ENCODE results near the gene ACKR3. TPM values are rescaled to one million over a fixed set of nuclear protein-coding genes. Genes with fewer than 3 reads are reported as not detected.

Gene ACKR3
- total RNA-seq, 2 experiments from 2014 or later = 0.61 to 0.74 TPM

- no peaks in the 10 kb centered on the region for H3K9me3 Mint-ChIP-seq
- H3K4me1 Mint-ChIP-seq (ENCODE audit: low read depth) = peaks cover 68% of the 10 kb centered on the region
- H3K4me3 ChIP-seq (ENCODE audit: low read length) = no peak overlapping the region
- H3K4me3 Mint-ChIP-seq = no peak overlapping the region
- intact Hi-C loops (cut with DNase I, micrococcal nuclease) = no loop called here
- peaks cover 14% of the 10 kb centered on the region for H3K36me3 ChIP-seq (ENCODE audit: insufficient read depth, low read length)
- TF ChIP-seq CTCF (IDR thresholded peaks at IDR 0.05) = no peak
- peaks cover 11 to 12% of the 10 kb centered on the region in 2 experiments for H3K9me3 ChIP-seq (ENCODE audit: control insufficient read depth in 1 of 2, insufficient read depth in 1 of 2, low read length in 2 of 2)
- peaks cover 45% of the 10 kb centered on the region for H3K36me3 Mint-ChIP-seq (ENCODE audit: low read depth)
- no peak overlapping the region for H3K27ac ChIP-seq (ENCODE audit: low read depth in 1 of 2, low read length in 2 of 2)
- H3K27ac Mint-ChIP-seq = no peak overlapping the region
- no peak for ATAC-seq (ENCODE audit: poor library complexity)
- peaks cover 39% of the 10 kb centered on the region for H3K4me1 ChIP-seq (ENCODE audit: insufficient read depth, low read length)
- ChIA-PET POLR2A (no interaction called here), CTCF (no interaction called here)
- no peaks in the 10 kb centered on the region for H3K27me3 Mint-ChIP-seq
- DNase-seq = no peak
- no peaks in the 10 kb centered on the region for H3K27me3 ChIP-seq (ENCODE audit: control insufficient read depth in 1 of 2, insufficient read depth in 2 of 2, low read length in 2 of 2)
These were observed 12.2 kb upstream of the ACKR3 start for GRCh38 chr2:236557306-236558030.

GRCh38 chr2:236558036-236558435 is 11.6 kb upstream of the ACKR3 start:
- H3K4me1 Mint-ChIP-seq (ENCODE audit: low read depth) = peaks cover 65% of the 10 kb centered on the region
- POLR2A ChIA-PET = interaction anchor here (1.4 kb wide), 1 partner anchor 10 kb away, joined by 6 read pairs; no protein-coding TSS in a partner anchor
- no peak for ATAC-seq (ENCODE audit: poor library complexity)

More at GRCh38 chr2:236558036-236558435, 11.6 kb upstream of the ACKR3 start:
- no peak overlapping the region for H3K27ac ChIP-seq (ENCODE audit: low read depth in 1 of 2, low read length in 2 of 2)
- no peaks in the 10 kb centered on the region for H3K27me3 ChIP-seq (ENCODE audit: control insufficient read depth in 1 of 2, insufficient read depth in 2 of 2, low read length in 2 of 2)
- H3K9me3 ChIP-seq (ENCODE audit: control insufficient read depth in 1 of 2, insufficient read depth in 1 of 2, low read length in 2 of 2) = peaks cover 11 to 12% of the 10 kb centered on the region in 2 experiments
- peaks cover 48% of the 10 kb centered on the region for H3K36me3 Mint-ChIP-seq (ENCODE audit: low read depth)
- TF ChIP-seq CTCF (IDR thresholded peaks at IDR 0.05) = no peak
- CTCF ChIA-PET = no interaction called here
- H3K4me3 Mint-ChIP-seq = no peak overlapping the region
- intact Hi-C loops (cut with DNase I, micrococcal nuclease) = no loop called here
- H3K27me3 Mint-ChIP-seq = no peaks in the 10 kb centered on the region
- peaks cover 34% of the 10 kb centered on the region for H3K4me1 ChIP-seq (ENCODE audit: insufficient read depth, low read length)
- no peak overlapping the region for H3K27ac Mint-ChIP-seq
- no peak for DNase-seq
- peaks cover 19% of the 10 kb centered on the region for H3K36me3 ChIP-seq (ENCODE audit: insufficient read depth, low read length)
- no peaks in the 10 kb centered on the region for H3K9me3 Mint-ChIP-seq
- no peak overlapping the region for H3K4me3 ChIP-seq (ENCODE audit: low read length)
